HepG2 (cell line): ENCODE data around the gene AURKA. TPM values are rescaled to one million over a fixed set of nuclear protein-coding genes. Genes with fewer than 3 reads are reported as not detected.
A peak's percentile ranks its signal among the peaks of the same experiment; 100 is the strongest.
"Not testable (repeated sequence)": the region's sequence is repeated elsewhere in the genome, so short reads cannot be mapped to it uniquely, and the experiment has no call there.

Source experiments
- ATAC-seq: fragments of 200-7000 bp; cut with Tn5 transposase; 3 replicates; pipeline ENCODE4 v1.9.1; 2020; ENCODE audit warnings: mild to moderate bottlenecking, moderate library complexity
- BruUV-seq: library from RNA; stranded (reverse); fragments of 400-500 nt; replicated peaks from 2 replicates; lab custom pipeline; 2021; lab: Mats Ljungman, UMichigan
- CTCF ChIA-PET: fragments of 300-600 bp; formaldehyde crosslinking; extraction: SDS; loops from one replicate; lab custom pipeline; 2021; ENCODE audit warnings: low total read pairs, inconsistent platforms, low intra/inter-chr PET ratio; lab: Yijun Ruan, JAX
- POLR2A ChIA-PET: fragments of 350-600 bp; sonication (Branson Sonifier 250); formaldehyde crosslinking; loops from one replicate; lab custom pipeline; 2020; ENCODE audit warnings: antibody characterized with exemption, inconsistent platforms; lab: Yijun Ruan, JAX
- DNase-seq: peaks from one replicate; pipeline ENCODE4 v3.0.0-alpha.2; 2015; ENCODE audit warnings: low spot score
- FAIRE-seq: peaks from 3 replicates; lab custom pipeline; 2011; peaks lifted over from hg19 to GRCh38; lab: Jason Lieb, UNC
- H2AFZ ChIP-seq: one replicate; pipeline ENCODE4 v1.6.1; 2011; ENCODE audit warnings: low read length, inconsistent platforms
- H3K27ac ChIP-seq: fragments of 300-600 bp; 3 replicates; pipeline ENCODE4 v1.8.0; 2011; ENCODE audit warnings: mixed run types, mild to moderate bottlenecking, mixed read lengths, low read length, inconsistent platforms; ENCODE audit not compliant: insufficient read depth; ENCODE audit errors: extremely low read length
- H3K27me3 ChIP-seq, 2 experiments: fragments of 200-600 bp in 1 of 2; 2 replicates in 1 of 2; 3 replicates in 1 of 2; pipeline versions ENCODE4 v1.6.0 to v1.8.0; 2011; ENCODE audit warnings: low read length in 2 of 2, mild to moderate bottlenecking in 2 of 2, moderate library complexity in 2 of 2, inconsistent platforms in 1 of 2; ENCODE audit not compliant: insufficient read depth in 2 of 2, control insufficient read depth in 1 of 2
- H3K36me3 ChIP-seq, 2 experiments: fragments of 200-600 bp in 1 of 2; replicated peaks in 1 of 2; 2 replicates in 1 of 2; 3 replicates in 1 of 2; pipeline versions ENCODE4 v1.5.1 to v1.8.0; 2011; ENCODE audit warnings: low read length in 2 of 2, inconsistent platforms in 1 of 2; ENCODE audit not compliant: insufficient read depth in 2 of 2, control insufficient read depth in 1 of 2
- H3K4me1 ChIP-seq: 2 replicates; pipeline ENCODE4 v1.5.1; 2012; ENCODE audit warnings: low read length, inconsistent platforms; ENCODE audit not compliant: insufficient read depth
- H3K4me2 ChIP-seq: 2 replicates; pipeline ENCODE4 v1.6.0; 2011; ENCODE audit warnings: low read depth, low read length, inconsistent platforms
- H3K4me3 ChIP-seq, 3 experiments: fragments of 200-600 bp in 1 of 3; sonication (generic), shearing (Covaris generic) in 1 of 3; replicated peaks in 1 of 3; 2 replicates each; pipeline ENCODE4 v1.5.1; 2011 to 2016; ENCODE audit warnings: low read length in 3 of 3, inconsistent platforms in 2 of 3, low read depth in 2 of 3, mild to moderate bottlenecking in 2 of 3, control low read depth in 1 of 3, mixed read lengths in 1 of 3; ENCODE audit not compliant: insufficient read depth in 1 of 3
- H3K79me2 ChIP-seq: one replicate; pipeline ENCODE4 v1.6.1; 2011; ENCODE audit warnings: low read length, inconsistent platforms; ENCODE audit not compliant: insufficient read depth
- H3K9ac ChIP-seq: 2 replicates; pipeline ENCODE4 v1.6.0; 2011; ENCODE audit warnings: mild to moderate bottlenecking, low read depth, low read length, inconsistent platforms; ENCODE audit not compliant: insufficient read depth
- H3K9me3 ChIP-seq: 2 replicates; pipeline ENCODE4 v1.5.1; 2012; ENCODE audit warnings: mild to moderate bottlenecking, low read length
- H4K20me1 ChIP-seq: 2 replicates; pipeline ENCODE4 v1.6.0; 2011; ENCODE audit warnings: inconsistent platforms, mild to moderate bottlenecking, low read length, moderate library complexity; ENCODE audit not compliant: insufficient read depth
- AGO1 ChIP-seq: fragments of 200-400 bp; formaldehyde crosslinking; IDR thresholded peaks from 2 replicates; pipeline ENCODE4 v1.6.1; 2017; ENCODE audit warnings: mild to moderate bottlenecking, low read depth, low read length, moderate library complexity; ENCODE audit not compliant: poor library complexity, severe bottlenecking
- BHLHE40 ChIP-seq: IDR thresholded peaks from 2 replicates; pipeline ENCODE4 v1.6.1; 2011; ENCODE audit warnings: low read length, improper control_type of control experiment
- CREBL2 ChIP-seq: sonication (generic); formaldehyde crosslinking; IDR thresholded peaks from 2 replicates; pipeline ENCODE4 v1.8.1; 2023; ENCODE audit warnings: missing genetic modification reagents, mild to moderate bottlenecking, borderline replicate concordance
- EHMT2 ChIP-seq: fragments of 200-600 bp; sonication (generic); IDR thresholded peaks from 2 replicates; pipeline ENCODE4 v1.7.0; 2017; ENCODE audit warnings: antibody characterized with exemption, low read depth, low read length, borderline replicate concordance
- ELF3 ChIP-seq: IDR thresholded peaks from 2 replicates; pipeline ENCODE4 v1.6.1; 2016; ENCODE audit warnings: missing genetic modification reagents, missing compliant biosample characterization
- ETV5 ChIP-seq: IDR thresholded peaks from 2 replicates; pipeline ENCODE4 v1.6.1; 2018; ENCODE audit warnings: missing biosample characterization, missing genetic modification reagents, inconsistent platforms, borderline replicate concordance
- FOXA1 ChIP-seq, 2 experiments: fragments of 450-650 bp in 1 of 2; sonication (generic) in 1 of 2; formaldehyde crosslinking in 1 of 2; IDR thresholded peaks; 2 replicates each; pipeline versions ENCODE4 v1.4.0 to v1.6.1; 2016 to 2020; ENCODE audit warnings: missing genetic modification reagents in 1 of 2
- FOXA3 ChIP-seq: IDR thresholded peaks from 2 replicates; pipeline ENCODE4 v1.6.1; 2016; ENCODE audit warnings: missing genetic modification reagents, missing compliant biosample characterization
- HOXA5 ChIP-seq: sonication (generic); formaldehyde crosslinking; IDR thresholded peaks from 2 replicates; pipeline ENCODE4 v1.4.0; 2020; ENCODE audit warnings: missing genetic modification reagents
- IRX3 ChIP-seq: sonication (generic); formaldehyde crosslinking; IDR thresholded peaks from 2 replicates; pipeline ENCODE4 v1.8.1; 2023; ENCODE audit warnings: mild to moderate bottlenecking, low read depth, missing genetic modification reagents, borderline replicate concordance
- MZF1 ChIP-seq: sonication (generic); formaldehyde crosslinking; IDR thresholded peaks from 2 replicates; pipeline ENCODE4 v1.8.1; 2023; ENCODE audit warnings: mild to moderate bottlenecking, missing genetic modification reagents, borderline replicate concordance
- ZBTB43 ChIP-seq: sonication (generic); formaldehyde crosslinking; conservative IDR thresholded peaks from 2 replicates; pipeline ENCODE4 v1.4.0; 2020; ENCODE audit warnings: missing genetic modification reagents
- ZBTB46 ChIP-seq: sonication (generic); formaldehyde crosslinking; IDR thresholded peaks from 2 replicates; pipeline ENCODE4 v1.4.0; 2020; ENCODE audit warnings: mild to moderate bottlenecking, missing genetic modification reagents, borderline replicate concordance
- ZNF766 ChIP-seq: sonication (generic); formaldehyde crosslinking; IDR thresholded peaks from 2 replicates; pipeline ENCODE4 v1.5.0; 2020; ENCODE audit warnings: missing genetic modification reagents, borderline replicate concordance
- ZSCAN20 ChIP-seq: sonication (generic); formaldehyde crosslinking; IDR thresholded peaks from 2 replicates; pipeline ENCODE4 v1.4.0; 2020; ENCODE audit warnings: missing genetic modification reagents, mild to moderate bottlenecking, borderline replicate concordance
- WGBS: methylation state at CpG from one replicate; pipeline ENCODE4 v1.1.6; 2017; ENCODE audit warnings: low lambda C conversion rate; 5-methylcytosine and 5-hydroxymethylcytosine counted together
- in situ Hi-C: cut with HindIII; loops from 2 replicates; pipeline ENCODE4 v1.10.0; 2017; ENCODE audit warnings: low pct_unique_long_range_greater_than_20kb; ENCODE audit not compliant: extremely low pct_ligation_motif_present
- intact Hi-C: fragments of 100-400 bp; cut with micrococcal nuclease; formaldehyde crosslinking; loops from one replicate; pipeline ENCODE4 v1.10.0; 2022; ENCODE audit not compliant: unreplicated experiment
- polyA plus RNA-seq, 8 experiments: library from polyadenylated mRNA; depleted of rRNA in 3 of 8; stranded (reverse) in 7 of 8; unstranded in 1 of 8; fragments of >200 nt; fragmentation: Illumina TruSeq in 4 of 8; extraction: Trizol in 4 of 8; gene quantifications; 2 replicates each; pipeline versions ENCODE4 v1.2.1 to v1.2.3, GENCODE V29; 2011 to 2016; ENCODE audit warnings: low read depth in 4 of 8, missing spikeins in 1 of 8, mixed read lengths in 1 of 8; ENCODE audit not compliant: insufficient read depth in 1 of 8
- total RNA-seq, 5 experiments: library from RNA; depleted of rRNA; stranded (reverse); fragments of >200 nt; fragmentation: Illumina TruSeq; extraction: Trizol; gene quantifications; 2 replicates each; pipeline ENCODE4 v1.2.3, GENCODE V29; 2016; ENCODE audit warnings: low read depth in 1 of 5

AURKA gene
- total and polyA plus RNA-seq, 2 of the 13 experiments (the other 11 are each of a cell fraction or from before 2014, with no cell fraction given), result 96.4 to 224 TPM

- 0 out of 2 replicates have a peak, but pooled peaks have one; percentile 18 for TF ChIP-seq FOXA3 (CRISPR knock-in tag)
- TF ChIP-seq FOXA1 (IDR thresholded peaks at IDR 0.05), result not testable (repeated sequence)
- TF ChIP-seq FOXA1 (CRISPR knock-in tag; IDR thresholded peaks at IDR 0.05), result 0 out of 2 replicates have a peak, but pooled peaks have one; percentile 16
Observed at GRCh38 chr20:56336709-56337108, 55.3 kb downstream of the AURKA start (continued).

- WGBS, result 26% methylated on average over 5 of the region's 5 CpGs
- Histone ChIP-seq H3K36me3 (no peaks in the 10 kb centered on the region), H2AFZ (no peak overlapping the region), H4K20me1 (no peaks in the 10 kb centered on the region), H3K9ac (no peak overlapping the region), H3K27ac (no peak overlapping the region), H3K27me3 (peaks cover 0 to 5% of the 10 kb centered on the region in 2 experiments; a peak in 1 of 5 replicates), H3K9me3 (no peaks in the 10 kb centered on the region), H3K79me2 (no peaks in the 10 kb centered on the region), H3K4me1 (no peaks in the 10 kb centered on the region), H3K4me3 (no peak overlapping the region), H3K4me2 (no peak overlapping the region)
- ChIA-PET POLR2A (no interaction called here), CTCF (no interaction called here)
- intact Hi-C loops, result no loop called here
- ATAC-seq (no peak), FAIRE-seq (no peak), DNase-seq (peak; percentile 25)
- in situ Hi-C loops, result no loop called here
- no TSS peak for BruUV-seq
- peak; percentile 44; the same call in 1 of the 2 replicates for TF ChIP-seq ZNF766 (CRISPR knock-in tag)
- peak; percentile 60; the same call in 1 of the 2 replicates for TF ChIP-seq ZBTB43
- no peak for TF ChIP-seq AGO1
- no peak for TF ChIP-seq IRX3 (CRISPR knock-in tag)
- TF ChIP-seq HOXA5 (CRISPR knock-in tag), result 0 out of 2 replicates have a peak, but pooled peaks have one; percentile 21
- no peak for TF ChIP-seq ZSCAN20
- TF ChIP-seq EHMT2, result peak; percentile 99
- TF ChIP-seq ZBTB46, result no peak
- no peak for TF ChIP-seq CREBL2 (CRISPR knock-in tag)
- no peak for TF ChIP-seq FOXA1 (IDR thresholded peaks at IDR 0.05)
- TF ChIP-seq FOXA1 (CRISPR knock-in tag; IDR thresholded peaks at IDR 0.05), result no peak
- TF ChIP-seq ETV5 (CRISPR knock-in tag), result no peak
- no peak for TF ChIP-seq MZF1 (CRISPR knock-in tag)
- TF ChIP-seq ELF3 (CRISPR knock-in tag), result 0 out of 2 replicates have a peak, but pooled peaks have one; percentile 27
- no peak for TF ChIP-seq BHLHE40
Observed at GRCh38 chr20:56328861-56329260, 63.2 kb downstream of the AURKA start.
